ENCODE data around the gene SFPQ. TPM values are rescaled to one million over a fixed set of nuclear protein-coding genes. Genes with fewer than 3 reads are reported as not detected.

SFPQ gene
- polyA plus RNA-seq, 1 experiment: 126 TPM

DNA sequence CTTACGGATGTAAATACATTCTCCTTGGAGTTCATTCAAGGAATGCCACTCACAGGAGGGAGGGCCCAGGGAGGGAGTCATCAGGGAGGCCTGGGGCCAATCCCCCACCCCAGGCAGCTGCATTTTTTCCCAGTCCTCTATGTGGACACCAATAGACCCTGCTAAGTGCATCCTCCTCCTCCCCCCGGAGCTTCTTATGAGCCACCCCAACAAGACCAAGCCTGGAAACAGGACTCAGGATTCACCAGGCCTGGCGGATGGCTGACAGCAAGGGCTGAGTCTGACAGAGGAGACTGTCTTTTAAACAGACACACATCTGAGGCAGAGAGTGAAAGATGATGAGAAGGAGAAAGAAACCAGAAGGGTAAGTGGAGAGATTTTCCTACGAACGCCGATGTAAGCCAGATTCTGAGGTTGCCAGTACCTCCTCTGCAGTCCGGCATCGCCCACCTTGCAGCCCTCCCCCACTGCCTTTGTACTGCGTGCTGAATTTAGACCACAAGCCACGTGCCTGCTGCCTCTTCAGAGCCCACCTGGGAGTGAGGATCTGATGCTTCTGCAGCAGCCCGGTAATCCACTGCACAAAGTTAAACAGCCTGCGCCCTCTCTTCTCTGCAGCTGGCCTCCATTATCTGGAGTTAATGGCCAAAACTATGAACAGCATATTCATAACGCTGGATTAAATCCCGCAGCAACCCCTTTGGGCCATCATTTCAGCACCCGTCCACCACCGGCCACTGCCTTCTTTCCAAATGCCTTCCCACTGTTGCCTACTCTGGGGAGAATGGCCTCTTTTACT, 17.6 kb upstream of the SFPQ start:
- DNase-seq (ENCODE audit: low read depth, low spot score): no peak
- H3K9me3 ChIP-seq (ENCODE audit: control insufficient read depth, insufficient read depth, low read length): no peaks in the 10 kb centered on the region
- CTCF ChIA-PET: interaction anchor here (0.5 to 1.9 kb wide), 3 partner anchors 8 to 99 kb away, joined by 3 to 16 read pairs (median 4); no protein-coding TSS in a partner anchor
- H3K4me3 ChIP-seq (ENCODE audit: low read depth, low read length): no peak overlapping the region
- POLR2A ChIA-PET: no interaction called here
- no peaks in the 10 kb centered on the region for H3K27me3 ChIP-seq (ENCODE audit: control insufficient read depth, insufficient read depth, low read length)
- H3K27ac ChIP-seq (ENCODE audit: low read depth, low read length): no peak overlapping the region
- TF ChIP-seq, protein P1, sequence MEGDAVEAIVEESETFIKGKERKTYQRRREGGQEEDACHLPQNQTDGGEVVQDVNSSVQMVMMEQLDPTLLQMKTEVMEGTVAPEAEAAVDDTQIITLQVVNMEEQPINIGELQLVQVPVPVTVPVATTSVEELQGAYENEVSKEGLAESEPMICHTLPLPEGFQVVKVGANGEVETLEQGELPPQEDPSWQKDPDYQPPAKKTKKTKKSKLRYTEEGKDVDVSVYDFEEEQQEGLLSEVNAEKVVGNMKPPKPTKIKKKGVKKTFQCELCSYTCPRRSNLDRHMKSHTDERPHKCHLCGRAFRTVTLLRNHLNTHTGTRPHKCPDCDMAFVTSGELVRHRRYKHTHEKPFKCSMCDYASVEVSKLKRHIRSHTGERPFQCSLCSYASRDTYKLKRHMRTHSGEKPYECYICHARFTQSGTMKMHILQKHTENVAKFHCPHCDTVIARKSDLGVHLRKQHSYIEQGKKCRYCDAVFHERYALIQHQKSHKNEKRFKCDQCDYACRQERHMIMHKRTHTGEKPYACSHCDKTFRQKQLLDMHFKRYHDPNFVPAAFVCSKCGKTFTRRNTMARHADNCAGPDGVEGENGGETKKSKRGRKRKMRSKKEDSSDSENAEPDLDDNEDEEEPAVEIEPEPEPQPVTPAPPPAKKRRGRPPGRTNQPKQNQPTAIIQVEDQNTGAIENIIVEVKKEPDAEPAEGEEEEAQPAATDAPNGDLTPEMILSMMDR (IDR thresholded peaks at IDR 0.05; ENCODE audit: low read depth, low read length): no peak

- ChIA-PET POLR2A (no interaction called here), CTCF (interaction anchor here (0.7 to 1.8 kb wide), 6 partner anchors 8 to 97 kb away, joined by 3 to 22 read pairs (median 11); partner anchors contain the start of gene ZMYM4)
- H3K27me3 ChIP-seq (ENCODE audit: control insufficient read depth, insufficient read depth, low read length): no peaks in the 10 kb centered on the region
- no peak overlapping the region for H3K27ac ChIP-seq (ENCODE audit: low read depth, low read length)
- TF ChIP-seq, protein P1 (IDR thresholded peaks at IDR 0.05; ENCODE audit: low read depth, low read length): no peak
- no peaks in the 10 kb centered on the region for H3K9me3 ChIP-seq (ENCODE audit: control insufficient read depth, insufficient read depth, low read length)
- no peak overlapping the region for H3K4me3 ChIP-seq (ENCODE audit: low read depth, low read length)
- no peak for DNase-seq (ENCODE audit: low read depth, low spot score)
These were observed 10.3 kb upstream of the SFPQ start for GRCh38 chr1:35203295-35203694.

DNA sequence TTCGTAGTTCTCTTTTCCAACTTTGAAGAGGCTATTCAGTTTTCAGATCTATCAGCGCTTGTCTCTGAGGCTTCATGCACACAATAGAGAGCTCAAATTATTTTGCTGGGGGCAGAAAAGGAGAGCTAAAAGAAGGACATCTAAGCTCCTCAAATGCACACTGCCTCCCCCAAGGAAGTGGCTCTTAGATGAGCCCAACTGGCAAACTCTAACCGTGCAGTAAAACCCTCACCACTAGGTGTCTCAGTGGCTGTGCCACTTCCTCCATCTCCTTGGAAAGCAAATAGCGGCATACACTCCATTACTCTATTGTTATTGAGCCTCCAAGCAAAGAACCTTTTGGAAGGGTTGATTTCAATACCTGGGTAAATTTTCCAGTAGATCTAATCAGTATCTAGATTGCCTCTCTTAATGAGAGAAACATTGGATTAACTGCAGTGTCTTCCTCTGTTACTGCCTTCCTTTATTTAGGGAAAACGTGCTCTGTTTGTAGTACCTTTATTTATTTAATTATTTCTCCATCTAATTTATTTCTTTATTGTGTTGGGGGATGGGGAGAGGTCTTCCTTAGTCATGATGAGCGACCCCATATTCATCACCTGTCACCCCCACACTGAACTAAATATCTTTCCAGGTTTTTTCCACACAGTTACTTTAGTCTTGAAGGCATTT, 9.2 kb upstream of the SFPQ start:
- H3K27me3 ChIP-seq (ENCODE audit: control insufficient read depth, insufficient read depth, low read length): no peaks in the 10 kb centered on the region
- TF ChIP-seq, protein P1 (IDR thresholded peaks at IDR 0.05; ENCODE audit: low read depth, low read length): peak; percentile 93
- CTCF ChIA-PET: interaction anchor here (0.5 to 1.8 kb wide), 49 partner anchors 9 to 573 kb away, joined by 3 to 22 read pairs (median 4); partner anchors contain the start of genes SFPQ and ZMYM4
- POLR2A ChIA-PET: interaction anchor here (0.6 to 1.2 kb wide), 3 partner anchors 9 to 66 kb away, joined by 3 to 8 read pairs (median 3); partner anchors contain the start of genes SFPQ and ZMYM4
- H3K9me3 ChIP-seq (ENCODE audit: control insufficient read depth, insufficient read depth, low read length): no peaks in the 10 kb centered on the region
- DNase-seq (ENCODE audit: low read depth, low spot score): peak; percentile 59
- no peak overlapping the region for H3K4me3 ChIP-seq (ENCODE audit: low read depth, low read length)
- H3K27ac ChIP-seq (ENCODE audit: low read depth, low read length): no peak overlapping the region

- TF ChIP-seq, protein P1 (IDR thresholded peaks at IDR 0.05; ENCODE audit: low read depth, low read length): no peak
- DNase-seq (ENCODE audit: low read depth, low spot score): no peak
- H3K4me3 ChIP-seq (ENCODE audit: low read depth, low read length): no peak overlapping the region
- H3K27ac ChIP-seq (ENCODE audit: low read depth, low read length): no peak overlapping the region
- CTCF ChIA-PET: interaction anchor here (0.6 to 1.8 kb wide), 45 partner anchors 9 to 574 kb away, joined by 3 to 22 read pairs (median 4); partner anchors contain the start of genes SFPQ and ZMYM4
- no peaks in the 10 kb centered on the region for H3K9me3 ChIP-seq (ENCODE audit: control insufficient read depth, insufficient read depth, low read length)
- H3K27me3 ChIP-seq (ENCODE audit: control insufficient read depth, insufficient read depth, low read length): no peaks in the 10 kb centered on the region
- POLR2A ChIA-PET: interaction anchor here (1.0 to 1.2 kb wide), 2 partner anchors 9 to 67 kb away, joined by 3 to 8 read pairs; partner anchors contain the start of genes SFPQ and ZMYM4
These were observed 8.7 kb upstream of the SFPQ start for GRCh38 chr1:35201631-35202030.
